H1 (cell line): Measurements from ENCODE around the gene SMTN. TPM values are rescaled to one million over a fixed set of nuclear protein-coding genes. Genes with fewer than 3 reads are reported as not detected.

Source experiments
- CTCF ChIA-PET: fragments of 300-600 bp; sonication (Branson Sonifier 250); formaldehyde crosslinking; loops from one replicate; lab custom pipeline; 2021; ENCODE audit not compliant: partially characterized antibody; lab: Charles Lee
- POLR2A ChIA-PET: fragments of 300-600 bp; sonication (Branson Sonifier 250); formaldehyde crosslinking; loops from one replicate; lab custom pipeline; 2021; ENCODE audit warnings: inconsistent platforms; ENCODE audit not compliant: partially characterized antibody; lab: Charles Lee
- DNase-seq, 2 experiments: peaks; one replicate each; pipeline versions ENCODE4 v3.0.0 to v3.0.0-alpha.2; 2010 to 2022; ENCODE audit warnings: low spot score in 2 of 2, low read depth in 1 of 2, mixed read lengths in 1 of 2
- FAIRE-seq: peaks from 2 replicates; lab custom pipeline; 2011; peaks lifted over from hg19 to GRCh38; lab: Jason Lieb, UNC
- H2AFZ ChIP-seq: 2 replicates; pipeline ENCODE4 v1.8.1; 2012; ENCODE audit warnings: low read length, inconsistent platforms
- H2AK5ac ChIP-seq: 2 replicates; pipeline ENCODE4 v1.6.1; 2013; ENCODE audit warnings: low read depth, low read length
- H2BK120ac ChIP-seq: replicated peaks from 2 replicates; pipeline ENCODE3; 2013; ENCODE audit warnings: low read depth, low read length, inconsistent platforms
- H2BK12ac ChIP-seq: 2 replicates; pipeline ENCODE4 v1.6.1; 2013; ENCODE audit warnings: low read depth, low read length
- H2BK15ac ChIP-seq: 2 replicates; pipeline ENCODE4 v1.6.1; 2013; ENCODE audit warnings: low read length
- H2BK20ac ChIP-seq: 2 replicates; pipeline ENCODE4 v1.6.1; 2013; ENCODE audit warnings: low read length
- H2BK5ac ChIP-seq: 2 replicates; pipeline ENCODE4 v1.6.1; 2013; ENCODE audit warnings: low read depth, low read length
- H3K14ac ChIP-seq: 2 replicates; pipeline ENCODE4 v1.6.1; 2013; ENCODE audit warnings: inconsistent platforms; ENCODE audit not compliant: insufficient read length
- H3K18ac ChIP-seq: 2 replicates; pipeline ENCODE4 v1.6.1; 2013; ENCODE audit warnings: low read length; ENCODE audit errors: extremely low read depth
- H3K23ac ChIP-seq: 2 replicates; pipeline ENCODE4 v1.6.1; 2013; ENCODE audit warnings: inconsistent platforms; ENCODE audit not compliant: insufficient read length
- H3K23me2 ChIP-seq: 2 replicates; pipeline ENCODE4 v1.6.1; 2013; ENCODE audit warnings: low read depth, low read length
- H3K27ac ChIP-seq: 2 replicates; pipeline ENCODE4 v1.6.1; 2011; ENCODE audit warnings: low read depth, low read length, inconsistent platforms
- H3K27me3 ChIP-seq, 4 experiments: replicated peaks in 1 of 4; 1 replicate in 1 of 4; 2 replicates in 3 of 4; pipeline versions ENCODE4 v1.6.1 to v1.8.1; 2011 to 2013; ENCODE audit warnings: low read length in 3 of 4, mild to moderate bottlenecking in 3 of 4, inconsistent platforms in 2 of 4, mixed read lengths in 2 of 4, moderate library complexity in 1 of 4; ENCODE audit not compliant: control insufficient read depth in 3 of 4, insufficient read depth in 3 of 4; ENCODE audit errors: extremely low read depth in 1 of 4
- H3K36me3 ChIP-seq, 4 experiments: 2 replicates each; pipeline versions ENCODE4 v1.6.1 to v1.8.1; 2011 to 2013; ENCODE audit warnings: mild to moderate bottlenecking in 4 of 4, low read length in 3 of 4, moderate library complexity in 2 of 4, control low read depth in 1 of 4, inconsistent platforms in 1 of 4; ENCODE audit not compliant: insufficient read depth in 4 of 4, control insufficient read depth in 2 of 4
- H3K4ac ChIP-seq: replicated peaks from 2 replicates; pipeline ENCODE3; 2013; ENCODE audit warnings: low read length, low read depth, mixed read lengths, inconsistent platforms; ENCODE audit not compliant: insufficient read length
- H3K4me1 ChIP-seq, 4 experiments: replicated peaks in 1 of 4; 1 replicate in 1 of 4; 2 replicates in 3 of 4; pipeline versions ENCODE4 v1.6.1 to v1.8.1; 2011 to 2013; ENCODE audit warnings: low read length in 3 of 4, inconsistent platforms in 2 of 4, mixed read lengths in 1 of 4; ENCODE audit not compliant: insufficient read depth in 4 of 4, control insufficient read depth in 3 of 4
- H3K4me2 ChIP-seq, 2 experiments: 2 replicates each; pipeline versions ENCODE4 v1.6.1 to v1.8.1; 2011 to 2013; ENCODE audit warnings: low read depth in 2 of 2, low read length in 2 of 2, control low read depth in 1 of 2, inconsistent platforms in 1 of 2, mild to moderate bottlenecking in 1 of 2; ENCODE audit not compliant: insufficient read depth in 1 of 2
- H3K4me3 ChIP-seq, 4 experiments: fragments of 200-600, 300-600 bp in 1 of 4; sonication (generic), shearing (Covaris generic), sonication (Bioruptor Twin) in 1 of 4; 2 replicates each; pipeline versions ENCODE4 v1.5.1 to v1.8.1; 2011 to 2016; ENCODE audit warnings: low read length in 4 of 4, low read depth in 3 of 4, control low read depth in 2 of 4, inconsistent platforms in 2 of 4, mild to moderate bottlenecking in 2 of 4, mixed read lengths in 1 of 4, moderate library complexity in 1 of 4; ENCODE audit not compliant: insufficient read depth in 2 of 4; ENCODE audit errors: extremely low read depth in 1 of 4
- H3K56ac ChIP-seq: replicated peaks from 2 replicates; pipeline ENCODE3; 2013; ENCODE audit warnings: low read depth, mild to moderate bottlenecking, mixed read lengths, low read length, inconsistent platforms; ENCODE audit not compliant: insufficient read length
- H3K79me1 ChIP-seq: 2 replicates; pipeline ENCODE4 v1.6.1; 2013; ENCODE audit warnings: low read depth, low read length, control low read depth
- H3K79me2 ChIP-seq, 2 experiments: 2 replicates each; pipeline versions ENCODE4 v1.6.1 to v1.8.1; 2012 to 2013; ENCODE audit warnings: low read length in 2 of 2, mild to moderate bottlenecking in 2 of 2, inconsistent platforms in 1 of 2; ENCODE audit not compliant: insufficient read depth in 2 of 2, control insufficient read depth in 1 of 2
- H3K9ac ChIP-seq, 4 experiments: replicated peaks in 1 of 4; 1 replicate in 1 of 4; 2 replicates in 3 of 4; pipeline versions ENCODE4 v1.6.1 to v1.8.1; 2011 to 2013; ENCODE audit warnings: low read depth in 3 of 4, low read length in 3 of 4, control low read depth in 2 of 4, mild to moderate bottlenecking in 2 of 4, moderate library complexity in 2 of 4, inconsistent platforms in 1 of 4; ENCODE audit errors: extremely low read depth in 1 of 4
- H3K9me3 ChIP-seq, 2 experiments: 2 replicates each; pipeline versions ENCODE4 v1.6.1 to v1.8.1; 2012 to 2013; ENCODE audit warnings: mild to moderate bottlenecking in 2 of 2, moderate library complexity in 2 of 2, control low read depth in 1 of 2, inconsistent platforms in 1 of 2, low read depth in 1 of 2, low read length in 1 of 2, mixed read lengths in 1 of 2; ENCODE audit not compliant: insufficient read depth in 2 of 2
- H4K20me1 ChIP-seq, 2 experiments: replicated peaks in 1 of 2; 2 replicates each; pipeline versions ENCODE3 to v1.8.1; 2011 to 2013; ENCODE audit warnings: inconsistent platforms in 2 of 2, low read length in 2 of 2, mild to moderate bottlenecking in 1 of 2; ENCODE audit not compliant: insufficient read depth in 2 of 2, control insufficient read depth in 1 of 2
- H4K5ac ChIP-seq: 2 replicates; pipeline ENCODE4 v1.6.1; 2013; ENCODE audit warnings: low read length, low read depth, mixed read lengths, inconsistent platforms; ENCODE audit not compliant: insufficient read length
- H4K8ac ChIP-seq: 2 replicates; pipeline ENCODE4 v1.8.0; 2013; ENCODE audit warnings: mild to moderate bottlenecking, moderate library complexity, low read length, inconsistent platforms; ENCODE audit not compliant: insufficient read depth; ENCODE audit errors: extremely low read depth
- H4K91ac ChIP-seq: replicated peaks from 2 replicates; pipeline ENCODE3; 2013; ENCODE audit warnings: low read length, mixed read lengths, inconsistent platforms; ENCODE audit not compliant: insufficient read length
- ATF2 ChIP-seq: IDR thresholded peaks from 2 replicates; pipeline ENCODE4 v1.6.1; 2012; ENCODE audit warnings: low read length, inconsistent platforms
- BCL11A ChIP-seq, 2 experiments: IDR thresholded peaks; one replicate each; pipeline ENCODE4 v1.6.1; 2011; ENCODE audit warnings: low read depth in 2 of 2, low read length in 2 of 2, mild to moderate bottlenecking in 2 of 2
- CBX5 ChIP-seq: fragments of 300-800, 300-1000 bp; sonication (generic); IDR thresholded peaks from 2 replicates; pipeline ENCODE4 v1.7.1; 2016; ENCODE audit warnings: antibody characterized with exemption, low read length, low read depth
- CBX8 ChIP-seq: fragments of 300-800, 300-1000 bp; sonication (generic); IDR thresholded peaks from 2 replicates; pipeline ENCODE4 v1.7.1; 2016; ENCODE audit warnings: low read depth, low read length, borderline replicate concordance
- EZH2 ChIP-seq: fragments of 200-600 bp; sonication (generic); IDR thresholded peaks from 2 replicates; pipeline ENCODE4 v1.7.1; 2012; ENCODE audit warnings: low read depth, mild to moderate bottlenecking, moderate library complexity, low read length, inconsistent platforms; ENCODE audit not compliant: severe bottlenecking
- FOSL1 ChIP-seq: IDR thresholded peaks from 2 replicates; pipeline ENCODE4 v1.6.1; 2011; ENCODE audit warnings: mild to moderate bottlenecking, low read depth, low read length, moderate library complexity; ENCODE audit not compliant: insufficient read depth
- HDAC6 ChIP-seq: IDR thresholded peaks from one replicate; pipeline ENCODE4 v1.7.1; 2012; ENCODE audit warnings: low read depth, mild to moderate bottlenecking, inconsistent platforms, low read length, moderate library complexity
- RBBP5 ChIP-seq: IDR thresholded peaks from 2 replicates; pipeline ENCODE4 v1.7.1; 2012; ENCODE audit warnings: low read depth, mild to moderate bottlenecking, inconsistent platforms, low read length, moderate library complexity, borderline replicate concordance
- WGBS, 2 experiments: shearing (Covaris generic) in 1 of 2; methylation state at CpG; one replicate each; pipeline versions ENCODE4 v1.1.6 to v1.1.7; 2013 to 2015; ENCODE audit warnings: low lambda C conversion rate in 2 of 2, mixed read lengths in 2 of 2, inconsistent platforms in 1 of 2, low coverage in 1 of 2, missing lambda C conversion rate in 1 of 2; ENCODE audit not compliant: insufficient replicate concordance in 2 of 2, insufficient coverage in 1 of 2, insufficient read length in 1 of 2; ENCODE audit errors: extremely low coverage in 1 of 2, missing lambda C conversion rate in 1 of 2; 5-methylcytosine and 5-hydroxymethylcytosine counted together
- polyA plus RNA-seq, 7 experiments: library from polyadenylated mRNA; depleted of rRNA in 3 of 7; stranded (reverse) in 5 of 7; unstranded in 2 of 7; fragments of >200 nt in 5 of 7; fragments of 200-250 nt in 2 of 7; gene quantifications; 1 replicate in 5 of 7; 2 replicates in 1 of 7; 4 replicates in 1 of 7; pipeline versions ENCODE4 v1.2.1 to v1.2.3, GENCODE V29; 2011 to 2013; ENCODE audit warnings: missing spikeins in 2 of 7, mixed read lengths in 2 of 7
- total RNA-seq: library from RNA; stranded (reverse); fragmentation: NEBNext Ultra II Directional; extraction: Animal tissue kit (Norgen Biotek cat#: 25700); gene quantifications from 2 replicates; pipeline ENCODE4 v1.2.1, GENCODE V29; 2021
- TF ChIP-seq, protein P1 (sequence below): IDR thresholded peaks from 2 replicates; pipeline ENCODE4 v1.6.1; 2012; ENCODE audit warnings: inconsistent platforms
- TF ChIP-seq, protein P2 (sequence below): IDR thresholded peaks from 2 replicates; pipeline ENCODE4 v1.6.1; 2011; ENCODE audit warnings: low read depth, mild to moderate bottlenecking, low read length; ENCODE audit not compliant: insufficient read depth

Gene SMTN
- total and polyA plus RNA-seq, 2 of the 8 experiments (the other 6 are each of a cell fraction or from before 2014, with no cell fraction given) = 12.3 to 20.8 TPM

GRCh38 chr22:31136155-31136554, 55.0 kb downstream of the SMTN start:
- no peak overlapping the region for H4K8ac ChIP-seq
- no peak overlapping the region for H4K91ac ChIP-seq
- H3K79me1 ChIP-seq = peaks cover 15% of the 10 kb centered on the region; the same call in 1 of the 2 replicates
- H3K23me2 ChIP-seq = peaks cover 12% of the 10 kb centered on the region
- FAIRE-seq (no peak), DNase-seq (no peak)
- 94% methylated on average over 9 of the region's 9 CpGs; no CpG with 5 or more reads in 1 of the 2 experiments for WGBS, 2 experiments
- H3K27ac ChIP-seq = no peak overlapping the region
- H2BK120ac ChIP-seq = no peak overlapping the region
- no peak overlapping the region for H3K4ac ChIP-seq
- no peak overlapping the region for H2BK12ac ChIP-seq
- no peak overlapping the region for H2AFZ ChIP-seq
- ChIA-PET CTCF (interaction anchor here (0.6 to 2.2 kb wide), 6 partner anchors 9 to 617 kb away, joined by 3 to 16 read pairs (median 4); partner anchors contain the start of gene INPP5J), POLR2A (interaction anchor here (1.7 to 2.7 kb wide), 2 partner anchors 12 to 14 kb away, joined by 8 to 9 read pairs; partner anchors contain the start of gene INPP5J)
- no peak overlapping the region for H3K4me3 ChIP-seq
- H3K4me1 ChIP-seq = peaks cover 7 to 23% (median 15%) of the 10 kb centered on the region in 4 experiments
- no peak overlapping the region for H3K56ac ChIP-seq
- no peak overlapping the region for H2BK5ac ChIP-seq
- no peak overlapping the region for H3K14ac ChIP-seq
- no peak overlapping the region for H3K18ac ChIP-seq
- peaks cover 4 to 23% of the 10 kb centered on the region in 2 experiments for H4K20me1 ChIP-seq
- no peaks in the 10 kb centered on the region for H3K9me3 ChIP-seq
- H3K23ac ChIP-seq = no peak overlapping the region
- no peak overlapping the region for H3K4me2 ChIP-seq
- peaks cover 10 to 29% (median 18%) of the 10 kb centered on the region in 4 experiments; a peak in 7 of 8 replicates for H3K36me3 ChIP-seq
- H3K27me3 ChIP-seq = no peaks in the 10 kb centered on the region
- peaks cover 0 to 20% of the 10 kb centered on the region in 2 experiments; a peak in 3 of 4 replicates for H3K79me2 ChIP-seq
- no peak overlapping the region for H3K9ac ChIP-seq
- no peak overlapping the region for H2BK15ac ChIP-seq
- H2BK20ac ChIP-seq = no peak overlapping the region
- no peak overlapping the region for H4K5ac ChIP-seq
- H2AK5ac ChIP-seq = no peak overlapping the region
- TF ChIP-seq, protein P1, sequence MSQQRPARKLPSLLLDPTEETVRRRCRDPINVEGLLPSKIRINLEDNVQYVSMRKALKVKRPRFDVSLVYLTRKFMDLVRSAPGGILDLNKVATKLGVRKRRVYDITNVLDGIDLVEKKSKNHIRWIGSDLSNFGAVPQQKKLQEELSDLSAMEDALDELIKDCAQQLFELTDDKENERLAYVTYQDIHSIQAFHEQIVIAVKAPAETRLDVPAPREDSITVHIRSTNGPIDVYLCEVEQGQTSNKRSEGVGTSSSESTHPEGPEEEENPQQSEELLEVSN = no peak
- TF ChIP-seq RBBP5 (no peak), ATF2 (no peak), CBX5 (no peak), HDAC6 (no peak), FOSL1 (no peak), EZH2 (no peak), BCL11A (IDR thresholded peaks at IDR 0.05; ENCODE audit: low read depth in 2 of 2, low read length in 2 of 2) (no peak), CBX8 (no peak)
- TF ChIP-seq, protein P2, sequence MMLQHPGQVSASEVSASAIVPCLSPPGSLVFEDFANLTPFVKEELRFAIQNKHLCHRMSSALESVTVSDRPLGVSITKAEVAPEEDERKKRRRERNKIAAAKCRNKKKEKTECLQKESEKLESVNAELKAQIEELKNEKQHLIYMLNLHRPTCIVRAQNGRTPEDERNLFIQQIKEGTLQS = no peak
